Stimulated activated CD4-positive, alpha-beta T cell treated with anti-CD3 and anti-CD28 coated beads, TNF-alpha, amount 100 ng/mL, for 24 hours (primary cell): ENCODE results near the gene CEMIP.

Experiments
- DNase-seq, 3 experiments: peaks; one replicate each; pipeline ENCODE4 v3.0.0-alpha.2; 2020; ENCODE audit warnings: low read depth in 3 of 3

Gene CEMIP

DNA sequence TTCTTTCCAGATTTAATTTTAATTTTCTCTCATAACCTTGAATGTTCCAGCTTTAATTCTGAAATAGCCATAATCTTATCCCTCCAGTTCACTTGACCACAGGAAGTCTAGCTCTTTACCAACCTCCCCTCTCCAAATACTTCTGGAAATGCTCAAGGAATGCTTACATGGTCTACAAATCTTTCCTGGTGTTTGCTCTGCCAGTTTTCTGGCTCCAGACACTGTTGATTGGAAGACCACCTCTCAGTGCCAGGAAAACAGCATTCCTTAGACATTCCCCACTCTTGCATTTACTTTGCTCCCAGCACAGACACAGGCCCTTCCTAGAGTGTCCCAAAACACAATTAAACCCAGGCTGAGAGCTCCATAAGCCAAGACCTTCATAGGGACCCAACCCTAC, 111.8 kb downstream of the CEMIP start:
- DNase-seq: no peak

DNA sequence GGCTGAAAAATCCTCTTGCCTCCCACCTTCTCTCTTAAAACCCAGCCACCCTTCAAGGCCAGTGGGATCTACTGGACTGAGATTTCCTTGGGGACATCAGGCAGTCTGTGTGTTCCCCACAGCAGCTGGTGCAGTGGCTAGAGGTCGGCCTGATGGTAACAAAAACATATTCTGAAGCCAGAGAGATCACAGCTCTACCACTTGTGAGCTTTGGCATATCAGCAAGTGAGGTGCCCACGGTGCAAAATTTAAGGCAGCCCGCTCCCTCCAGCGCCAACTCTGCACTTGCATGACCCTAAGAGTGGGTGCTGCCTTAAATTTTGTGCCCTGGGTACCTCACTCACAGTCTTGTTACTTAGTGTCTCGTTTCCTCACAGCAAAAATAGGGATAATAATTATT, 113.2 kb downstream of the CEMIP start:
- DNase-seq: no peak

DNA sequence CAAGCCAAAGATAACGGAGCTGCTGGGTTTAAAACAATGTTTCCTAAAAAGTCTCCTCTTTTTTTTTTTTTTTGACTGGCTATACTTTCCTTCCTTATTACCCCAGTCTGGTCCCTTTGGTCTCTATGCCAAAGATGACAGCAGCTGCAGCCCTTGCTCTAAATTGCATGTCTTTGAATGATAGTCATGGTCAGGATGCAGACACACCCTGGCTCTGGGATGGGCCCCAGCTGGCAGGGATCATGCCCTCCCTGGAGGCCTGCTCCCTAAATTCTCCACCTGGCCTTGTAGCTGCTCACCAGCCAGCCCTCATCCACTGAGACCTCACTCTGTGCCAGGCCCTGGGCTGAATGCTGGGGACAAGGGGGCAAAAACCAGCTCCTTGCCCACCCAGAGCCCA, 114.6 kb downstream of the CEMIP start:
- no peak for DNase-seq

DNA sequence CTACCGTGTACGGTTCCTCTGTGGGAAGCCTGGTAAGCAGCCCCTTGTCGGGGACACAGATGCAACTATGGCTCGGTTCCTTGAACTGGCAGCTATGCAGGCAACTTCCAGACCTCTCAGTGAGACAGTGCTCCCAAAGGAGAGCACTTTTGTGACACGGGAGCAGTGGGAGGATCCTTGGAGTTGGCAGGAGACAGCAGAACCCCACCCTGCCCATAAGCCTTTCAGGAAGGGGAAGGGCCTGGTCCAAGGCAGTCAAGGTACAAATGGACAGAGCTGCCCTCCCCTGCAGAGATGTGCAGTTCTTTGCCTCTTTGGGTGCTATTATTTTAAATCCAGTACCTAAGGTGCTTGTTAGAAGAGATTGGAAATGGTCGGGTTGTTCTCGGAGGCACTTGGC, 115.9 kb downstream of the CEMIP start:
- DNase-seq: no peak

DNA sequence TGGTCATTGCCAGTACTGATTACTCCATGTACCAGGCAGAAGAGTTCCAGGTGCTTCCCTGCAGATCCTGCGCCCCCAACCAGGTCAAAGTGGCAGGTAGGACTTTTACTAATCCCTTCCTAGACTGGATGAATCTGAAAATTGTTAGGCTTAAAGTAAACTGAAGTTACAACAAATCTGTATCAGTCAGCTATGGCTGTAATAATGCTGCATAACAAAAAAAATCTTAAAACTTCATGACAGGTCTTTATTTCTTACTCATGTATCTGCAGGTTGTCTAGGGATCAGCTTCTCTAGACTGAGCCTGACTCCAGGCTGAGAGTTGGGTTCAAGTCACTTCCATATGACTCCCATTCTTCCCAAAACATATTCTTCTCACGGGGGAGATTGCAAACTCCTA, 116.8 kb downstream of the CEMIP start:
- no peak for DNase-seq

DNA sequence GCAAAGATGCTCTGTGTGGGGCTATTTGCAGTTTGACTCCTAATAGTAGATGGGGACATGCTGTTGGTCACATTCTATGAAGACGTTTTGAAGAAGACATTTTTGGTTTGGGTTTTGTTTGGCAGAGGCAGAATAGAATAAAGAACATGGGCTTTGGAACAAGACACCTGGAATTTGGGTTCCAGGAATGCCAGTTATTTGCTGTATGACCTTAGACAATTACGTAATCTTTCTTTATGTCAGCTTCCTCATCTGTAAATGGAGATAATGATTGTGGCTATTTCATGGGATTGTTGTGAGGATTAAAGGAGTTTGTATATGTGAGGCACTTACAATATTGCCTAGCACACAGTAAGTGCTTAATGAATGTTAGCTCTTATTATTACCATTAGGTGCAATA, 118.9 kb downstream of the CEMIP start:
- DNase-seq: no peak

DNA sequence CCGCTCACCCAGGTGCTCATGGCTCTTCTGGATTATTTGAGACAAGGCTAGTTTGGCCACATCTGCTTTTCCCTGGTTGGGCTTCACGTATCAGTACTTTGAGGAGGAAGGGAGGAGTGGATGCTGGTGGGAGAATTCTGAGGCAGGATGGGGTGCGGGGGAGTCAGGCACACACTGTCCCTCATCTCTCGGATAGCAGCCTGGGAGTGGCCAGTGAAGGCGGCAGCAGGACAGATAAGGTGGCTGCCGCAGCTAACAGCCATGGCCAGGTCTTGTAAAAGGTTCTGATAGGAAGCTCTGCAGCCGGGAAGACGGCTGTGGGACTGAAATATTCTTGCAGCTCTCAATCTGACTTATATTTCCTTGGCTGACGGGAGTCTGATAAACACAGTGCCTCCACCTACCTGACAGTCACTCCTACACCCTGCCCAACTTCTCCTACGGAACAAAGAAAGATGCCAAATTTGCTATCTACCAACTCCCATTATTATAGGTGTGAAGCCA, 123.2 kb downstream of the CEMIP start:
- DNase-seq: no peak

DNA sequence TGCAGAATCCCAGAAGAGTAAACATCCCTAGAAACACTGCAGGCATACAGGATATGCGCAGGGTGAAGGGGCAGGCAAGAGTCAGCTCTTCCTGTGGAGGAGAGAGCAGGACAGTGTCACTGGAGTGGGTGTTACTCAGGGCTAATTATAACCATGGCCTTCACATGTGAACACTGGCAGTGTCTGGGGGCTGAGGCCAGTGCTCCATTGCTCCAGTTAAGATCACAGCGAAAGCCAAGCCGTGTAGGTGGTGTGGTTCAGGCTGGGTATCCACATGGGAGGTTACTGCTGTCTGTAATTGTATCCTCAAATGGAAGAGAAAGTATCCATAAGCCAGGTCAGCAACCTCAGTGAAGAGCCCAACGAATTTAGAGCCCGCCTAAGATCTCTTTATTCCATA, 125.8 kb downstream of the CEMIP start:
- DNase-seq: no peak

DNA sequence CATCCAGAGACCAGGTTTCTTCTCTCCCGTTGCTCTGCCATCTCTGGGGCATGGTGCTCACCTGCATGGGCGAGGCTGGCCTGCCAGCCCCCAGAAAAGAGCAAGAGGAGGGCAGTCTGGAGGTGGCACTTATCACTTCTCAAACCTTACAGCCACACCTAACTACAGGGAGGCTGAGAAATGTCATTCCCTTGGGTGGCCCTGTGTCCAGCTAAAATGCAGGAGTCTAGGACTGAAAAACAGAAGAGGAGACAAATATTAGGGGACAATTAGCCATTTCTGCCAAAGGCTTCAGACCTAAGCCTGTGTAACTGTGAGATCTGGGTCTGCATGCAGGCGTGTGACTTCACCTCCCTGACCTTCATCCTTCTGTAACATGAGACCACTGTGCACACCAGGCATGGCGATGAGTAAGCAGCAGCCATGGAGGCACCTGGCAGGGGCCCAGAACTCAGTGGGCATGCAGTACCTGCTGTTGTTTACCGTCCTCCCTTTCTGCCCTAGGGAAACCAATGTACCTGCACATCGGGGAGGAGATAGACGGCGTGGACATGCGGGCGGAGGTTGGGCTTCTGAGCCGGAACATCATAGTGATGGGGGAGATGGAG, 127.1 kb downstream of the CEMIP start:
- DNase-seq: no peak

DNA sequence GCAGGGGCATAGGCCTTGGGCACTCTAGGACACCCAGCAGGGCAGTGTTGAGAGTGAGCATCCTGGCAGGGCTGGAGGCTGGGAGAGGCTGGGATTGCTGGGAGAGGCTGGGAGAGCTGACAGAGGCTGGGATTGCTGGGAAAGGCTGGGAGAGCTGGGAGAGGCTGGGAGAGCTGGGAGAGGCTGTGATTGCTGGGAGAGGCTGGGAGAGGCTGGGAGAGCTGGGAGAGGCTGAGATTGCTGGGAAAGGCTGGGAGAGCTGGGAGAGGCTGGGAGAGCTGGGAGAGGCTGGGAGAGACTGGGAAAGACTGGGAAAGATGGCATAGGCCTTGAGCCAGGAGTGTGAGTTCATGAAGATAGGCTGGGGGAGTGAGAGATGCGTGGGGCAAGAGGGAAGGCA, 132.7 kb downstream of the CEMIP start:
- DNase-seq: no peak

DNA sequence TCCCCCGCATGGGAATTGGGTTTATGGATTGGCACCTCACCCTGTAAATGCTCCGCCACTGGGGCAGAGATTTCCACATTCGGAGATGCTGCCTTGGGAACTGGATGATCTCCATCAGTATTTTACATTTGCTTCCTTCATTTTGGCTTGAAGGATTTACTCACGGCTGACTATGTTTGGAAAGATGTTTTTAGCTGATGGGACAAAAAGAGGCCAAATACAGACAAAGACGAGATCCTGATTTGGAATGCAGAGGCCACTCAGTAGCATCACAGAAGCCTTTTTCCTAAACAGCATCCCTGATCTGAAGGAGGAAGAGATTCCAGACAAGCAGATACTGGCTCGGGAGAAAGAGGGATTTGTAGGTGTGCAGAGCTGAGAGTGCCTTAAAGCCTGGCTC, 133.5 kb downstream of the CEMIP start:
- DNase-seq: no peak

DNA sequence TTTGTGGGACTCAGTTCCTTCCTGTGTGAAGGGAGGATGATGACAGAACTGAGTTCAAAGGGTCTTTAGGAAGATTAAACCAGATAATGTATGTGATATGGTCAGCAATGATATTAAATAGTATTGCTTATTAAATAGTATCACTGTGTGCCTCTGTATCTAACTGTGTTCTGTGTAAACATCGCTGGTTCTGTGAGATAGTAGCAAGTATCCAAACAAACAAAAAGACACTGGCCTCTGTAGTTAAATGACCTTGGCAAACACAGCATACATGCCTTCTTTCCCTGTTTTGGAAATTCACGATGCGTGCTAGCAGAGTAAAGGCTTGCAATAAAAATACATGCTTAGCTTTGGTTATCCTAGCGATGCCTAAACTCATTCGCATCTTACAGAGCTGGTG, 134.4 kb downstream of the CEMIP start:
- no peak for DNase-seq

DNA sequence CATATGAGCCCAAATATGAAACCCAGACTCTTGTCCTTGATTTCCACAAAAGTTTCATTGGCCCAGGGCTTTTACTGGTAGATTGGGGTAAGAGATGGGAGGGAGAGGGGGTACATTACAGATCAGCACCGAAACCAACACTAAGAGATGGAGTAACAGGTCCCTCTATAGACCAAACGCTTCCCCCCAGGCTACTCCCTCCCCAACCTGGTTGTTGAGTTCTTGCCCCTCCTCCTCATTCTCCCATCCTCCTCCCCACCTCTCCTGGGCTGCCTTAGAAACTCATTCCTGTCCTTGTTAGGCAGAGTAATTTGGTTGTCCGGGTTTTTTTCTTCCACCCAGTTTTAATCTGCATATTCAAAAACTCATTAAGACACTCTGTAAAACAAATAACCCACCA, 136.3 kb downstream of the CEMIP start:
- no peak for DNase-seq

DNA sequence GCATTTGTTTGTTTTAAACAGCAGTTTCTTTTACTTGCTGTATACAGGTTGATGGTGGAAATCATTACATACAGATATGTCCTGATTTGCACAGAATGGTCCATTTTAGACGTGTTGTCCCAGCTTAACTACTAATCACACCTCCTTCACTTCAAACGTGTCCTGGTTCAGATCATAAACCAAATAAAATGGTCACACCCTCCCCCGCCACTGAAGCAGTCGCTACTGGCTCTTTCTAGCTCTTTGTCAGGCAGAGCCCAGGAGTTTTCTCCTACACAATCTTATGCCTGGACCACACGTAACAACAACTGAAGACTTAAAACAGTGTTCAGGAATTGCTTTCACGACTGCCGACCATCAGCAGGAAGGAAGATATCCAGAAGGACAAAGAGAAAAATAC, 136.9 kb downstream of the CEMIP start:
- DNase-seq: no peak

DNA sequence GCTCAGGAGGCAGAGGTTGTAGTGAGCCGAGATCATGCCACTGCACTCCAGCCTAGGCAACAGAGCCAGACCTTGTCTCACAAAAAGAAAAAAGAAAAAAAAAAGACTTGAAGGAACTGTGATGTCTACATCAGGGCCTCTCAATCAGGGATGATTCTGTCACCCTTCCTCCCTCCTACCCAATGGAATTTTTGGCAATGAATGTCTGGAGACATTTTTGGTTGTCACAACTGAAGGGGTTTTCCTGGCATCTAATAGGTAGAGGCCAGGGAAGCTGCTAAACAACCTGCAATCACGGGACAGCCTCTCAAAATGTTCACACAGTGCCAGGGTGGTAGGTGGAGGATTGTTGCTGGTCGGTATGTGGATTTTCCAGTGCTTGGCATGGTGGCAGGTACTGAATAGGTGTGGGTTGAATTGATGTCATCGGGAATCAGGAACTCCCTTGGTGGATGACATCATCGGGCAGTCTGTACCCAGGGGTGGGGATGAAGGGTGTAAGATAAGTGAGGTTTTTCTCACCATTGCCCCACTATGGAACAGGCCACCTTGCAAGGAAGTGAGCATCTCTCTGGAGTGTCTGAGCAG, 139.1 kb downstream of the CEMIP start:
- no peak for DNase-seq

DNA sequence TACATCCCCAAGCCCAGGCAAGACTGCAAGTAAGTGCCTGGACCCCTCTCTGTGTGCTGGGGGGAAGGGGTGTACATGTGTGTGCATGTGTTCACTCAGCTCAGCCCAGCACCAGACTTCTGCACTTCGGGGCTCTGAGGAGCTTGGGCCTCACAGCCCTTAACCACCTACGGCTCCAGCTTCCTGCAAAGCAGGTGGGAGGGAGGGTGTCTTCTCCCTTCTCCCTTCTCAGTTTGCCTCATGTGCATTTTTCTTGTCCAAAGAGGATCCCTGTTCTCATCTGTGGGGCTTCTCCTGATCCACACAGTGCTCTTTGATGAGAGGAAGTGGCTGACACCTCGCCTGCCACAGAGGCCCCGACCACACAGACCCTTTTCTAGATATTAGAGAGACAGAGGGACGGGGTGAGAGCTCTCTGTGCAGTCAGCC, 141.1 kb downstream of the CEMIP start:
- DNase-seq: no peak

DNA sequence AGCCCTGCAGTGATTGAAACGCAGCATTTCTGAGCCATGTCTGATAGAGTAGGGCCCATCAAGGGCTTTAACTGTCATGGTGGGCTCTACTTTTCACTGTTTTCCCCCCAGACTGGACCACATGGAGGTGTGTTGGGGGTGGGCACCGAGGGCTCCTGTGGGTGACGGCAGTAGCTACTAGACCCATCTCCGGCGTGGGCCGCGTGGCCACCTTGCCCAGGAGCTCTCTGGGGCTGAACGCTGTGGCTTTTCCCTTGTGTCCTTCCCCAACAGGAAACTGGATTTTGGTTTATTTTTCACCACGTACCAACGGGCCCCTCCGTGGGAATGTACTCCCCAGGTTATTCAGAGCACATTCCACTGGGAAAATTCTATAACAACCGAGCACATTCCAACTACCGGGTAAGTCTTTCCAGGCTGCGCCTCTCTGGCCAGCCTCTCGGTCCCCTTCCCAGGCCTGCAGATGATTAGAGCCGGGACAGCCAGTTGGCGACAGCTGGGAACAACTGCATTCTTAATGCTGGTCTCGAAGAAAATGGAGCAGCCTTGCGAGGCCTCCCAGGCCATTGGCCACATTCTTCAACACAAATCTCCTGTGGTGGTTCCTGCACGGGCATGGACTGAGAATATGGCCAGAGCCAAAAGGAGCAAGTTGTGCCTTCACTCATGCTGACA, 142.7 kb downstream of the CEMIP start:
- no peak for DNase-seq

DNA sequence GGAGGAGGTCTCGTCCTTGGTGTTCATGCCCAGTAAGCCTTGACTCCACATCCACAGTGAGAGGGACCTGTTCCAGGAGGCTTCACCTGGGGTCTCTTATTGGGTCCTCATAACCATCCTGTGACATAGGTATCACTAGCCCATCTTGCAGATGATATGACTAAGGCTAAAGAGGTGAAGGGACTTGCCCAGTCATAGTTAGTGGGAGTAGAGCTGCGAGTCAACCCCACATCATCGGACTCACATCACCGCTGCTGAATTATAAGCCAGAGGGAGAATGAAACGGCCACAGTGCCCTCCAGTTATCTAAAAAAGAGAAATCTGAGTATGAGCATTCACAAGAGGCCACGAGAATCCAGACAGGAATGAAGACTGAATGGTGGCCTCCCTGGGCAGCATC, 144.5 kb downstream of the CEMIP start:
- no peak for DNase-seq

DNA sequence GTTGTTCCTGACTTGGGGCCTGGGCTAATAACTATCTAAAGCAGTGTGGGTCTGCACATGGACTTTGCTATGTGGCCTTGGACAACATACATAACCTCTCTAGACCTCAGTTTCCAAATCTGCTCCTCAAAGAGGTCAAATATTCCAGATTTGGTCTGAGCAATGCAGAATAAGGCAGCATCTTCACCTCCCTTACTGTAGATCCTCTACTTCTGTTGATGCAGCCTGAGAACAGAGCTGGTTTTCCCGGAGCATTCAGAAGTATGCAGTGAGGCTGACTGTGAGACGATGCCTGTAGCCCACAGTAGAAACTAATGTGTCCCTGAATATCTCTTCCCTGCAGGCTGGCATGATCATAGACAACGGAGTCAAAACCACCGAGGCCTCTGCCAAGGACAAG, 145.1 kb downstream of the CEMIP start:
- DNase-seq: no peak

DNA sequence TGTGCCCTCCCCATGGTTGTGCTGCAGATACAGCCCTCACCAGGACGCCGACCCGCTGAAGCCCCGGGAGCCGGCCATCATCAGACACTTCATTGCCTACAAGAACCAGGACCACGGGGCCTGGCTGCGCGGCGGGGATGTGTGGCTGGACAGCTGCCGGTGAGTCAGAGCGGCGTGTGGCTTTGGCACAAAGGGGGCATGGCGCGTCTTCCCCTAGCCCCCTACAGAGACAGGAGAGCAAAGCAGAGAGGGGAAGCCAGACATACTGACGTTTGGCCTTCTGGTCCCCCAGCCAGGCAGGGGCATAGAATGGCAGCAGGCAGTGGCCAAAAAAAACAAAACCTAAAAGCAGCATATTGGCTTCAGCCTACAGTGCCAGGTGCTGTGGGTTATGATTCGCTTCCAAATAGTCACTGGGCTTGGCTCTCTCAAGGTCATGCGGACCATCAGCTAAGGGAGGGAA, 146.5 kb downstream of the CEMIP start:
- no peak for DNase-seq

DNA sequence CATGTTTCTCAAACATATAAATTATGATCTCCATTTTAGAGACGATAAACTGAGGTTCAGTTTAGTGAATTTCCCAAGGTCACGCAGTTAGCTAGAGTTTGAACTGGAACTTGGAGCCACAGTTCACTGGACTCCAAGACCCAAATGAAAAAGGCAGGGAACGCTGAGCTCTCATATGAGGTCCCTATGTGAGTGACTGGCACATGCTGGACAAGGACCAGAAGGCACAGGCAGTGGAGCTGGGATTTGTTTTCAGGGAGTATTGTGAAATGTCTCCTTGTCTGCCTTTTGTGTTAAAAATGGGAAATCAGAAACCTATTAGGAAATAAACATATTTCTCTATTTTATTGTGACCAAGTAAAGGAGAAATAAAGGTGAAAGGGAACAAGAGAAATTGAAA, 147.0 kb downstream of the CEMIP start:
- DNase-seq: no peak

DNA sequence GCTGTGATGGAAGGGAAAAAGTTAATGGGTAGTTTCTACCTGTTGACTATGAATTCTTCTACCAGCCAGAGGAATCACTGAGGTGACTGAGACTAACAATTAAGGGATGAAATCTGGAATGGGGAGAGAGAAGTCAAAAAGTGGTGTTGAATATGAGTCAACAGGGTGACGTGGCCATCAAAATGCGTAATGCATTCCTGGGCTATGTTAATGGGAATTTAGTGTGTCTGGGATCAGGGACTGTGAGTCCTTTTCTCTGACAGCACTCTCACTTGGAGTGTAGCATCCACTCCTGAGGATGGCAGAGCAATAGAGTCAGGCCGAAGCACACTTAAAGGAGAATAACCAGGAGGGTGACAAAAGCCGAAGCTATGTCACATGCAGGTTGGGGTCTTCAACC, 150.1 kb downstream of the CEMIP start:
- no peak for DNase-seq

DNA sequence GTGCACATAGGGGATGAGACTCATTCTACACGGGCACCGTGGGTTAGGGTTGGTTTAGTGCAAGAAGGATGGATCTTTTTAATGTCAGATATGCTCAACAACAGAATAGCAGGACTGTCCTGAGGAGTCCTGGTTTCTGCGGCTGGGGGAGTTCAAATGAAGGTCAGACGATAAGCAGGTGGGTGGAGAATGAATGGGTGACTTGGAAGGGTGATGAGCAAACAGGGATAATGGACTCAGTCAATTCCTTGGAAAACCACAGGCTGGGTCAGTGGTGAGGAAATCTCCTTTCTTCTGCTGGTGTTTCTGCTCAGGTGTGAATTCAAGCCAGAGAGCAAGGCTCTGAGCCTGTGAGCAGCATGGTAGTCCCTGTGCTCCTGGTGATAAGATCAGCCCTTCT, 150.5 kb downstream of the CEMIP start:
- no peak for DNase-seq
